CD4-positive, CD25-positive, alpha-beta regulatory T cell (primary cell): ENCODE data around the gene GPS1. TPM values are rescaled to one million over a fixed set of nuclear protein-coding genes. Genes with fewer than 3 reads are reported as not detected.

Source experiments
- ATAC-seq, 2 donors: fragments of 150-1000 bp; cut with Tn5 transposase; one replicate each; pipeline ENCODE4 v1.10.0; 2021; ENCODE audit warnings: low read depth in 2 of 2, moderate number of reproducible peaks in 2 of 2, moderate library complexity in 1 of 2
- DNase-seq, 3 donors: peaks; one replicate each; pipeline versions ENCODE4 v3.0.0 to v3.0.0-alpha.2; 2012 to 2022; ENCODE audit warnings: mixed read lengths in 1 of 3
- H3K27ac ChIP-seq: one replicate; pipeline ENCODE4 v1.7.0; 2013; ENCODE audit warnings: mild to moderate bottlenecking, low read length; ENCODE audit not compliant: insufficient read depth, poor library complexity, severe bottlenecking
- H3K27me3 ChIP-seq: one replicate; pipeline ENCODE4 v1.7.0; 2013; ENCODE audit warnings: low read length; ENCODE audit not compliant: control insufficient read depth, insufficient read depth
- H3K36me3 ChIP-seq: one replicate; pipeline ENCODE4 v1.7.0; 2013; ENCODE audit warnings: mild to moderate bottlenecking, low read length, moderate library complexity; ENCODE audit not compliant: control insufficient read depth, insufficient read depth
- H3K4me1 ChIP-seq: 2 replicates; pipeline ENCODE4 v1.7.0; 2013; ENCODE audit warnings: mild to moderate bottlenecking, low read length; ENCODE audit not compliant: insufficient read depth, control insufficient read depth, poor library complexity, severe bottlenecking
- H3K4me3 ChIP-seq: one replicate; pipeline ENCODE4 v1.7.0; 2013; ENCODE audit warnings: low read depth, mild to moderate bottlenecking, low read length, moderate library complexity
- H3K9me3 ChIP-seq, 2 experiments: 1 replicate in 1 of 2; 2 replicates in 1 of 2; pipeline ENCODE4 v1.7.0; 2013; ENCODE audit warnings: low read length in 2 of 2, mild to moderate bottlenecking in 1 of 2, moderate library complexity in 1 of 2; ENCODE audit not compliant: control insufficient read depth in 2 of 2
- H3K27ac Mint-ChIP-seq, 3 donors: one replicate each; pipeline ENCODE4 v1.8.0; 2020 to 2022; ENCODE audit warnings: mild to moderate bottlenecking in 3 of 3, mixed read lengths in 3 of 3, moderate library complexity in 2 of 3
- H3K27me3 Mint-ChIP-seq: one replicate; pipeline ENCODE4 v1.8.0; 2022; ENCODE audit warnings: mild to moderate bottlenecking, mixed read lengths
- H3K36me3 Mint-ChIP-seq: one replicate; pipeline ENCODE4 v1.8.0; 2020; ENCODE audit warnings: mixed read lengths
- H3K4me1 Mint-ChIP-seq, 4 donors: one replicate each; pipeline ENCODE4 v1.8.0; 2020 to 2022; ENCODE audit warnings: mixed read lengths in 4 of 4, mild to moderate bottlenecking in 1 of 4
- H3K4me3 Mint-ChIP-seq, 4 donors: one replicate each; pipeline ENCODE4 v1.8.0; 2020 to 2022; ENCODE audit warnings: mild to moderate bottlenecking in 4 of 4, mixed read lengths in 4 of 4, moderate library complexity in 3 of 4
- H3K9me3 Mint-ChIP-seq, 7 donors: one replicate each; pipeline ENCODE4 v1.8.0; 2020 to 2022; ENCODE audit warnings: mixed read lengths in 7 of 7, mild to moderate bottlenecking in 3 of 7, moderate library complexity in 2 of 7
- polyA plus RNA-seq, 4 donors: library from polyadenylated mRNA; unstranded; fragments of 300-500 nt; fragmentation: Illumina TruSeq; gene quantifications; one replicate each; pipeline ENCODE4 v1.2.3, GENCODE V29; 2021
- total RNA-seq: library from RNA; stranded (reverse); gene quantifications from one replicate; pipeline ENCODE4 v1.2.3, GENCODE V29; 2022

GPS1 gene
- total and polyA plus RNA-seq, 5 donors from 2014 or later: 87.5 to 170 (median 153) TPM

DNA sequence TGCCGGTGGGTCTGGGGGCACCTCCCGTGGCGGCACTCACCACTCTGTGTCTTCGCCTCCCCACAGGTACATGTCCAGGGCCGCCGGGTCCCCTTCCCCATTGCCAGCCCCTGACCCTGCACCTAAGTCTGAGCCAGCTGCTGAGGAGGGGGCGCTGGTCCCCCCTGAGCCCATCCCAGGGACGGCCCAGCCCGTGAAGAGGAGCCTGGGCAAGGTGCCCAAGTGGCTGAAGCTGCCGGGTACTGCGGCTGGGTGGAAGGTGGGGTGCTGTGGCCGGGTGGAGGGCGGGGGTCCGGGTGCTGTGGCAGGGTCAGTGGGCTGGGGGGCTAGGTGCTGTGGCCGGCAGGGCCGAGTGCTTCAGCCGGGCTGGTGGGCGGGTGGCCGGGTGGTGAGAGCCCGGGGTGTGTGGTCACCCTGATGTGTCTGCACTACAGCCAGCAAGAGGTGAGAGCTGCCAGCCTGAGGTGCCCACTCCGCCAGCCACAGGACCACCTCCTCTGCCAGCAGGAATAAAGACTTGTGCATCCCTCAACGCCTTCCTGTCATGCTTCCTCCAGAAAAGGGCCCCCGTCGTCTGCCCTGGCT lies 34.7 kb upstream of the GPS1 start:
- Histone ChIP-seq H3K9me3 (no peaks in the 10 kb centered on the region), H3K27ac (no peak overlapping the region), H3K4me1 (peaks cover 12% of the 10 kb centered on the region), H3K27me3 (no peaks in the 10 kb centered on the region), H3K4me3 (no peak overlapping the region), H3K36me3 (no peaks in the 10 kb centered on the region)
- DNase-seq (no peak), ATAC-seq (no peak)
- H3K36me3 Mint-ChIP-seq: no peaks in the 10 kb centered on the region
- H3K9me3 Mint-ChIP-seq: no peaks in the 10 kb centered on the region
- no peaks in the 10 kb centered on the region for H3K27me3 Mint-ChIP-seq
- no peak overlapping the region for H3K4me3 Mint-ChIP-seq
- H3K4me1 Mint-ChIP-seq: peaks cover 0 to 17% (median 6%) of the 10 kb centered on the region in 4 donors
- no peak overlapping the region for H3K27ac Mint-ChIP-seq

DNA sequence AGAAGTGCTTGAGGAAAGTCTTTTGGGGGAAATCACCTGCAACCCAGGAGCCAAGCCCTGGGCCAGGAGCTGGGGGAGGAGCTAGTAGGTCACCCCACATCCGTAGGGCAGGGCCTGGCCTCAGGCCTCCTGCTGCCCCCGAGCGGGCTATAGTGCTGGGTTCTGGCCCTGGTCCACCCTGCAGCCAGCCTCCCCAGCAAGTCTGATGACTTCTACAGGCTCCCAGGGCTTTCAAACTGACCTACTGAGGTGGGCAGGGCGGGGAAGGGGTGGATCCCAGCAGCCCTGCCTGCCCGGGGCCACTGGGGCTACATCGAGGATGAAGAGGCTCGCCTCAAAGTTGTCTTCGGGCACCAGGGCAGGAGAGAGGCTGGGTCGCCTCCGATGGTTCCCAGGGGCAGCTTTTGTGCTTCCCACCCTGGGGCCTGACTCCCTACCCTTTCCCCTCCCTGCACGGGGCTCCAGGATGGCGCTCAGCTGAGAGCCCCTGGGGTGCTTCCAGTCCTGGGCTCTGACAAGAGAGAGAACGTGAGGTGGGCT lies 34.0 kb upstream of the GPS1 start:
- no peaks in the 10 kb centered on the region for H3K9me3 ChIP-seq
- no peak for DNase-seq
- H3K27me3 Mint-ChIP-seq: no peaks in the 10 kb centered on the region
- peaks cover 16% of the 10 kb centered on the region for H3K4me1 ChIP-seq
- H3K4me3 ChIP-seq: no peak overlapping the region
- no peak overlapping the region for H3K27ac Mint-ChIP-seq
- H3K4me3 Mint-ChIP-seq: no peak overlapping the region
- H3K4me1 Mint-ChIP-seq: peaks cover 0 to 20% (median 6%) of the 10 kb centered on the region in 4 donors
- H3K27me3 ChIP-seq: no peaks in the 10 kb centered on the region
- ATAC-seq: no peak
- no peaks in the 10 kb centered on the region for H3K36me3 Mint-ChIP-seq
- no peaks in the 10 kb centered on the region for H3K36me3 ChIP-seq
- H3K9me3 Mint-ChIP-seq: no peaks in the 10 kb centered on the region
- H3K27ac ChIP-seq: no peak overlapping the region

DNA sequence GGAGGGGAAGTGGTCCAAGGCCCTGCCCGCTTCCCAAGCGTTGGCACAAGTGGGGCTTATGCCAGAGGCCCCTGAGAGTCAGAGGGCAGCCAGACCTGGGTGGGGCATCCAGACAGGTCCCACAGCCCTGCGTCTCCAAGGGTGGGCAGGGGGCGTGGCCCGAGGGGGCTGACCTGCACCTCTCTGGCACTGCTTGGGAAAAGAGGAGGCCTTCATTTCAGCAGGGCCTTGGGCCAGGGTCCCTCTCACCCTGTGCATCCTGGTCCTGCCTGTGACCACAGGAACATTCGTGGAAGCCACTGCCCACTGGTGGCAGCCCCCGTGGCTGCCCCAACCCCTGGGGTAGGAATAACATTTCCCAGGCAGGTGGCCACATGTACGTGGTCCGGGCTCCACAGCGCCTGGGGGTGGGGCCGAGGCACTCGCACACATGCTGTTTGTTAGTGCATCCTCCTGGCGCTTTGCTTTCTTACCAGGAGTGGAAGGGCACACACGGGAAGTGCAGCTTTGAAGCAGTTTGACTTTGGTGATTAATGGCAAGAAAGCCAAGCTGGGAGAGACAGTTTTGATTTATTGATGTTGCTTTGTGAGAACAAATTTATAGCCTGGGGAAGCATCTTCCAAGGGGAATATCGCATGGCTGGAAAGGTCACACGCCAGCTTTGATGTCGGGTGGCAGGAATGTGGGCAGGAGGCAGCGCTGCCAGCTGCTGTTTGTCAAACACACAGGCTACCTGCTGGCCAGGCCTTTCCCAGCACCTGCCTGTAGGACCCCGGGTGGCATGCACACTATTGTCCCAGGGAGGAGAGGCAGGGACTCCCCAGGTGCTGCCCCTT lies 33.3 kb upstream of the GPS1 start:
- Mint-ChIP-seq H3K27me3 (no peaks in the 10 kb centered on the region), H3K4me3 (peak overlapping the region in 1 of 4 donors; percentile 85), H3K9me3 (no peaks in the 10 kb centered on the region), H3K4me1 (peaks cover 0 to 24% (median 8%) of the 10 kb centered on the region in 4 donors), H3K36me3 (no peaks in the 10 kb centered on the region), H3K27ac (no peak overlapping the region)
- Histone ChIP-seq H3K4me1 (peaks cover 17% of the 10 kb centered on the region), H3K36me3 (no peaks in the 10 kb centered on the region), H3K27ac (no peak overlapping the region), H3K9me3 (no peaks in the 10 kb centered on the region), H3K27me3 (no peaks in the 10 kb centered on the region), H3K4me3 (no peak overlapping the region)
- DNase-seq (no peak), ATAC-seq (no peak)

DNA sequence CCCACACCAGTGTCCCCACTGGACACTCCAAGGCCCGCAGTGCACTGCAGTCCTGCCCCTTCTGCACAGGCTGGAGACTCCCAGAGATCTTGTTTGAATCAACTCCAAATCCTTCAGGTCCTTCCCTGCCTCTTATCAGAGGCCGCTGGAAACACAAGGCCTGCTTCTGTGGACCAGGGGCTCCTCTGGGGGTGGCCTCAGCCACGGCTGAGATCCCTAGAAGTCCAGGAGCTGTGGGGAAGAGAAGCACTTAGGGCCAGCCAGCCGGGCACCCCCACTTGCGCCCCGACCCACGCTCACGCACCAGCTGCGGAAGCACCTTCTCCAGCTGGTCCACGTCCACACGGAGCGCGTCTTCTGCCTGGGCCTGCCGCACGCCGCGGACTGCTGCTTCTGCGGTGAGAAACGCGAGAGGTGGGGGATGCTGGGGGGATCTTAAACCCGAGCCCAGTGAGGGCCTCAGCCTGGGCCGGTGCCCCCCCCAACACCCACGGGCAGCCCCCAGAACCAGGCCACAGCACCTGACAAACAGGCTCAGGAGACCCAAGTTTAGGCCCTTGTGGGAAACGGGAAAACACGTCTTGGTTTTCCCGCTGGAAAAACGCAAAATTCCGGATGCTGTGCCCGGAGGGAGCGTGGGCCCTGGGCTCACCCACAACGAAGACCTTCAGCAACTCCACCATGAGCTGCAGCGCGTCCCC lies 32.6 kb upstream of the GPS1 start:
- Mint-ChIP-seq H3K27ac (no peak overlapping the region), H3K4me1 (peaks cover 0 to 29% (median 8%) of the 10 kb centered on the region in 4 donors), H3K36me3 (no peaks in the 10 kb centered on the region), H3K27me3 (no peaks in the 10 kb centered on the region), H3K4me3 (peak overlapping the region in 2 of 4 donors; percentile 68 to 85), H3K9me3 (no peaks in the 10 kb centered on the region)
- ATAC-seq: no peak
- no peak overlapping the region for H3K27ac ChIP-seq
- H3K36me3 ChIP-seq: no peaks in the 10 kb centered on the region
- no peak for DNase-seq
- no peaks in the 10 kb centered on the region for H3K9me3 ChIP-seq
- no peaks in the 10 kb centered on the region for H3K27me3 ChIP-seq
- peaks cover 25% of the 10 kb centered on the region for H3K4me1 ChIP-seq
- H3K4me3 ChIP-seq: no peak overlapping the region

DNA sequence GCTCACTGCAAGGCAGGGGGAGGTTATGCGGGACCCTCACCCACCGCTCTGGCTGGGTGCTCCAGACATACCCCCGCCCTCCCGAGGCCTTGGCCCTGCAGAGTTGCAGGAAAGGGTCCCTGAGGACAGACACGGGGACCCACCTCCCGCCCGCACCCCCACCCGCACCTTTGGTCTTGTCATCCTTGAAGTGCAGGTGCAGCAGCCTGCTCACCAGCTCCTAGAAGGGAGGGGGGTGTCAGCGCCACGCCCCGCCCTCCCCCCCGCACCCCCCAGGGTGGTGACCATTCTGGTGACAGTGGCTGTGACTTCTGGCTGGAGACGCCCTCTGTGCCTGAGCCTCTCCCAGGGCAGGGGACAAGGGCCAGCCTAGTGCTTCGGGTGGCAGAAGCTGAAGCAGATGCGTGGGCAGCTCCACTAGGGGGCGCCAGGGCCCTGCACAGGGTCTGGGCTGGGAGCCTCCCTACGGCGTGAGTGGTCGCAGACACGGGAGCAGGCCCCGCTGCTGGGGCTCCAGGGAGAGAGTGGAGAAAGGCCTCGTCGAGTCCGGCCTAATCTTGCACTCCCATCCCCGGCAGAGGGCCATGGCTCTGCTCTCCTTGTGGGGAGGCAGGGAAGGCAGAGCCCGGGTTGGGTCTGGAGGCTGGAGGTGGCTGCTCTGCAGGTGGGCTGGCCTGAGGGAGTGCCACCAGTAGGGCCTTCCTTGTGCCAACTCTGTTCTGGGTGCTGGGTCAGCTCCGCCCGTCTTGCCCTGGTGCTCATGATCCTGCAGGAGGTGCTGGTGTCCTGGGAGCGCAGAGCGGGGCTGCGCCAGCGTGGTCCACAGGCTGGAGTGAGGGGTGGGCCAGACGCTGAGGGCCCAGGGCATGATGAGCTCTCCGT lies 31.8 kb upstream of the GPS1 start:
- Histone ChIP-seq H3K4me3 (no peak overlapping the region), H3K27ac (no peak overlapping the region), H3K9me3 (no peaks in the 10 kb centered on the region), H3K4me1 (peaks cover 31% of the 10 kb centered on the region), H3K27me3 (no peaks in the 10 kb centered on the region), H3K36me3 (no peaks in the 10 kb centered on the region)
- Mint-ChIP-seq H3K9me3 (no peaks in the 10 kb centered on the region), H3K27me3 (no peaks in the 10 kb centered on the region), H3K4me3 (peak overlapping the region in 2 of 4 donors; percentile 51 to 92), H3K36me3 (no peaks in the 10 kb centered on the region), H3K4me1 (peaks cover 0 to 31% (median 8%) of the 10 kb centered on the region in 4 donors), H3K27ac (no peak overlapping the region)
- peak; percentile 34 to 63 (median 38) for DNase-seq
- ATAC-seq: no peak

DNA sequence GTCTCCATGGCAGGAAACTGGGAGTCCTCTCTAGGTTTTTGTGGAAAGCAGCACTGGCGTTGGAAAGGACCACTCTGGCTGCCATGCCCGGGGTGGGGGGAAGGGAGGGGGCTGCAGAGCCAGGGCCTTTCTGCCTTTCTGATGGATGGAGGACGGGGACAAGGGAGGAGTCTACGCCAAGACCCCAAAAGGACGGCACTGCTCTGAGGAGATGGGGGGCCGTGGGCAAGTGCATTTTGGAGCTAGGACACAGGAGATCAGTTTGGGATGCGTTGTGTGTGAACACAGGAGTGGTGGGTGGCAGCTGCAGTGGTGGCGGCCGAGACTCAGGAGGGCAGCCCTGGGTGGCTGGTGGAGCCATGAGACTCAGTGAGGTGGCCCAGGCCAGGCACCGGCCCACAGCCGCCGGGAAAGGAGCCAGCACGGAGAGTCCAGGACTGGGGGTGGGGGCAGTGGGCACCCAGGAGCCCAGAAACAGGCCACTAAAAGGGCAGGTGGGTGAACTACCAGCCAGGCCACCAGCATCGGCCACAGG lies 31.1 kb upstream of the GPS1 start:
- no peak for DNase-seq

More for the DNA sequence above, 31.1 kb upstream of the GPS1 start:
- Histone ChIP-seq H3K36me3 (no peaks in the 10 kb centered on the region), H3K4me3 (no peak overlapping the region), H3K27ac (no peak overlapping the region), H3K9me3 (no peaks in the 10 kb centered on the region), H3K4me1 (peaks cover 31% of the 10 kb centered on the region), H3K27me3 (no peaks in the 10 kb centered on the region)
- peaks cover 0 to 31% (median 8%) of the 10 kb centered on the region in 4 donors for H3K4me1 Mint-ChIP-seq
- no peaks in the 10 kb centered on the region for H3K9me3 Mint-ChIP-seq
- H3K4me3 Mint-ChIP-seq: peak overlapping the region in 1 of 4 donors; percentile 92
- H3K36me3 Mint-ChIP-seq: no peaks in the 10 kb centered on the region
- no peaks in the 10 kb centered on the region for H3K27me3 Mint-ChIP-seq
- H3K27ac Mint-ChIP-seq: no peak overlapping the region
- ATAC-seq: no peak
